Measurements from ENCODE around the gene SERINC4. TPM values are rescaled to one million over a fixed set of nuclear protein-coding genes. Genes with fewer than 3 reads are reported as not detected.
A peak's percentile ranks its signal among the peaks of the same experiment; 100 is the strongest.

SERINC4 gene
- total and polyA plus RNA-seq, 9 of the 15 experiments (the other 6 are each of a cell fraction or from before 2014, with no cell fraction given) = 0.14 to 0.86 (median 0.18) TPM; not detected in 2

DNA sequence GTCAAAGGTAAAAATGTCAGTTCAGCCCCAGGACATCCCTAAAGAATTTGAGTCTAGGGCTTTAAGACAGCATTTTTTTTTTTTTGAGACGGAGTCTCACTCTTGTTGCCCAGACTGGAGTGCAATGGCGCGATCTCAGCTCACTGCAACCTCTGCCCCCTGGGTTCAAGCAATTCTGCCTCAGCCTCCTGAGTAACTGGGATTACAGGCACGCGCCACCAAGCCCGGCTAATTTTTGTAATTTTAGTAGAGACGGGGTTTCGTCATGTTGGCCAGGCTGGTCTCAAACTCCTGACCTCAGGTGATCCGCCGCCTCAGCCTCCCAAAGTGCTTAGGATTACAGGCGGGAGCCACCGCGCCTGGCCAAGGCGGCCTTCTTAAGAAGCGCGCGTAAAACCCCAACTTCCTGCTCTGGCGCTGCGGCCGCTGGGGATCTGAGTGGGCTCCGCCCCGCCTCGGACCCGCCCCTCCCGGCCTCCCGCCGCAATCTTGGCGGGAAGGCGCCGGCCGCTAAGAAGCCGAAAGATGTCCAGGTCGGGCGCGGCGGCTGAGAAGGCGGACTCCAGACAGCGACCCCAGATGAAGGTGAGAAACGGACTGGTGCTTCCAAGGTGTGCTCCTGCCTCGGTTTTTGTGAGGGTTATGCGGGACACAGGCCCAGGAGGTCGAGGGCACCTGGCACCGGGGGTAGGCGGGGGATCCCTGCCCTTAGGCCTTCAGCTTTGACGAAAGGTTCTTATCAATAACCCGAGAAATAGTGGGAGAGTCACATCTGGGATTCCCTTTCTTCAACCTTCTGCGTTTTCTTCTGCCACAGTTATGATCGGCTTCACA, 26.7 kb upstream of the SERINC4 start, which contains the start of gene WDR76 (continued):
- TF ChIP-seq AFF4 (CRISPR knock-in tag; IDR thresholded peaks at IDR 0.05) (peak; percentile 94), RBM39 (optimal IDR thresholded peaks at IDR 0.05; ENCODE audit: low read depth, low read length) (no peak), ZC3H11A (IDR thresholded peaks at IDR 0.05; ENCODE audit: low read depth, low read length) (no peak), ZNF511 (CRISPR knock-in tag; IDR thresholded peaks at IDR 0.05) (peak; percentile 81), MEF2A (IDR thresholded peaks at IDR 0.05; ENCODE audit: control insufficient read depth, low read depth, low read length) (no peak), HDAC2 (IDR thresholded peaks at IDR 0.05) (0 out of 2 replicates have a peak, but pooled peaks have one; percentile 19), EWSR1 (IDR thresholded peaks at IDR 0.05; ENCODE audit: borderline replicate concordance, low read depth, partially characterized antibody) (no peak), ZBTB34 (CRISPR knock-in tag; IDR thresholded peaks at IDR 0.05) (no peak), HNRNPK (IDR thresholded peaks at IDR 0.05; ENCODE audit: low read depth, low read length, poor library complexity, severe bottlenecking) (no peak), ZNF436 (CRISPR knock-in tag; IDR thresholded peaks at IDR 0.05) (no peak), HDGF (IDR thresholded peaks at IDR 0.05) (no peak), MTA2 (IDR thresholded peaks at IDR 0.05; ENCODE audit: low read depth) (no peak), CEBPB (tag; IDR thresholded peaks at IDR 0.05) (peak; percentile 68), ARHGAP35 (IDR thresholded peaks at IDR 0.05; ENCODE audit: partially characterized antibody) (no peak), MTF1 (CRISPR knock-in tag; IDR thresholded peaks at IDR 0.05; ENCODE audit: borderline replicate concordance) (no peak), SP1 (CRISPR knock-in tag; IDR thresholded peaks at IDR 0.05) (peak; percentile 78), ZFPM2 (CRISPR knock-in tag; IDR thresholded peaks at IDR 0.05) (no peak), SETDB1 (IDR thresholded peaks at IDR 0.05; ENCODE audit: low read length) (no peak)
- TF ChIP-seq, protein P1, sequence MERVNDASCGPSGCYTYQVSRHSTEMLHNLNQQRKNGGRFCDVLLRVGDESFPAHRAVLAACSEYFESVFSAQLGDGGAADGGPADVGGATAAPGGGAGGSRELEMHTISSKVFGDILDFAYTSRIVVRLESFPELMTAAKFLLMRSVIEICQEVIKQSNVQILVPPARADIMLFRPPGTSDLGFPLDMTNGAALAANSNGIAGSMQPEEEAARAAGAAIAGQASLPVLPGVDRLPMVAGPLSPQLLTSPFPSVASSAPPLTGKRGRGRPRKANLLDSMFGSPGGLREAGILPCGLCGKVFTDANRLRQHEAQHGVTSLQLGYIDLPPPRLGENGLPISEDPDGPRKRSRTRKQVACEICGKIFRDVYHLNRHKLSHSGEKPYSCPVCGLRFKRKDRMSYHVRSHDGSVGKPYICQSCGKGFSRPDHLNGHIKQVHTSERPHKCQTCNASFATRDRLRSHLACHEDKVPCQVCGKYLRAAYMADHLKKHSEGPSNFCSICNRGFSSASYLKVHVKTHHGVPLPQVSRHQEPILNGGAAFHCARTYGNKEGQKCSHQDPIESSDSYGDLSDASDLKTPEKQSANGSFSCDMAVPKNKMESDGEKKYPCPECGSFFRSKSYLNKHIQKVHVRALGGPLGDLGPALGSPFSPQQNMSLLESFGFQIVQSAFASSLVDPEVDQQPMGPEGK (CRISPR knock-in tag; IDR thresholded peaks at IDR 0.05; ENCODE audit: borderline replicate concordance) = no peak
